Natural killer cell (primary cell): Measurements from ENCODE around the gene EBF3. TPM values are rescaled to one million over a fixed set of nuclear protein-coding genes. Genes with fewer than 3 reads are reported as not detected.

Source experiments
- ATAC-seq, 3 donors: fragments of 150-1000 bp in 2 of 3; fragments of 200-7000 bp in 1 of 3; cut with Tn5 transposase; 1 replicate in 1 of 3; 2 replicates in 2 of 3; pipeline ENCODE4 v1.10.0; 2021; ENCODE audit warnings: mild to moderate bottlenecking in 2 of 3, moderate library complexity in 2 of 3
- DNase-seq, 2 donors: peaks; one replicate each; pipeline versions ENCODE4 v3.0.0 to v3.0.0-alpha.2; 2013 to 2021; ENCODE audit warnings: mixed read lengths in 1 of 2
- H3K27ac ChIP-seq: one replicate; pipeline ENCODE4 v1.5.1; 2013; ENCODE audit warnings: mild to moderate bottlenecking, low read length
- H3K27me3 ChIP-seq: one replicate; pipeline ENCODE4 v1.6.1; 2013; ENCODE audit warnings: low read length; ENCODE audit not compliant: control insufficient read depth, insufficient read depth
- H3K36me3 ChIP-seq: one replicate; pipeline ENCODE4 v1.6.1; 2013; ENCODE audit warnings: low read length; ENCODE audit not compliant: control insufficient read depth, insufficient read depth
- H3K4me1 ChIP-seq: one replicate; pipeline ENCODE4 v1.6.1; 2013; ENCODE audit warnings: low read length; ENCODE audit not compliant: control insufficient read depth, insufficient read depth
- H3K4me3 ChIP-seq: one replicate; pipeline ENCODE4 v1.5.1; 2013; ENCODE audit warnings: low read length
- H3K9me3 ChIP-seq: one replicate; pipeline ENCODE4 v1.6.1; 2013; ENCODE audit warnings: low read length; ENCODE audit not compliant: control insufficient read depth, insufficient read depth
- H3K27ac Mint-ChIP-seq, 2 donors: one replicate each; pipeline ENCODE4 v1.8.0; 2022; ENCODE audit warnings: mild to moderate bottlenecking in 2 of 2, mixed read lengths in 2 of 2, moderate library complexity in 1 of 2
- H3K27me3 Mint-ChIP-seq, 2 donors: one replicate each; pipeline ENCODE4 v1.8.0; 2022; ENCODE audit warnings: low read depth in 2 of 2, mixed read lengths in 2 of 2
- H3K36me3 Mint-ChIP-seq: one replicate; pipeline ENCODE4 v1.8.0; 2022; ENCODE audit warnings: mixed read lengths
- H3K4me1 Mint-ChIP-seq, 2 donors: one replicate each; pipeline ENCODE4 v1.8.0; 2022; ENCODE audit warnings: mixed read lengths in 2 of 2
- H3K4me3 Mint-ChIP-seq: one replicate; pipeline ENCODE4 v1.8.0; 2022; ENCODE audit warnings: mild to moderate bottlenecking, moderate library complexity, mixed read lengths
- H3K9me3 Mint-ChIP-seq, 2 donors: one replicate each; pipeline ENCODE4 v1.8.0; 2022; ENCODE audit warnings: mixed read lengths in 2 of 2
- WGBS: methylation state at CpG from one replicate; pipeline ENCODE4 v1.1.7; 2013; ENCODE audit warnings: missing lambda C conversion rate; ENCODE audit not compliant: insufficient coverage; 5-methylcytosine and 5-hydroxymethylcytosine counted together
- intact Hi-C: fragments of 100-400 bp; cut with micrococcal nuclease; formaldehyde crosslinking; loops from one replicate; pipeline ENCODE4 v1.14.2; 2022
- total RNA-seq, 4 donors: library from RNA; stranded (reverse); fragments of 120-200 nt in 1 of 4; gene quantifications; one replicate each; pipeline versions ENCODE4 v1.2.3 to v1.2.4, GENCODE V29; 2013 to 2022
- TF ChIP-seq, protein P1 (sequence below): fragments of 200-600 bp; IDR thresholded peaks from one replicate; pipeline ENCODE4 v1.8.0; 2022; ENCODE audit warnings: antibody characterized with exemption

The EBF3 gene
- total RNA-seq, 3 donors from 2014 or later (not counting 1 experiment from before 2014, with no cell fraction given), result not detected

DNA sequence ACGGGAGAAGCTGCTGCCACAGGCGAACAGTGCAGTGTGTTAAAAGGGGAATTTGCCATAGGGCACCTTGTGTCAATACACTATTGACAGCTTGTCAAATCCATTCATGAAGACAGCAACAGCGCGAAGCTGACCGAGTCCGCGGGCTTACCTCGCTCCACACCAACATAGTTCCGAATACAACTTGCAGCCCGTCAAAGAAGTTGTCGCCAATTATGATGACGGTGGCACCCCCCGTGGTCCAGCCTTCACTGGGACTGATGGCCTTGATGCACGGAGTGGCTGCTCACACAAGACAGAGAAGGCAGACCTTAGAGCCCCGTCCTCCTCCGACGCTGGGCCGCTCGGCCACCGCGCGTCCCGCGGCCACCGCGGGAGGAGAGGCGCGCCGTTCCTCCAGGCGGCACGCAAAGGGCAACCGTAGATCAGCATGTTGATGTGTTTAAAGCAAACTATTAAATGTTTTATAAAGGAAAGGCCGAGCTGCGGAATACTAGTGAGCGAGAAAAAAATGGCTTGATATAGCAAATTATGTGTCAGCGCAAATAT, 96.4 kb downstream of the EBF3 start:
- no peaks in the 10 kb centered on the region for H3K9me3 Mint-ChIP-seq
- Histone ChIP-seq H3K27ac (no peak overlapping the region), H3K9me3 (no peaks in the 10 kb centered on the region), H3K27me3 (no peaks in the 10 kb centered on the region), H3K4me3 (no peak overlapping the region), H3K4me1 (peaks cover 6% of the 10 kb centered on the region), H3K36me3 (no peaks in the 10 kb centered on the region)
- no peak overlapping the region for H3K27ac Mint-ChIP-seq
- peaks cover 3 to 6% of the 10 kb centered on the region in 2 donors for H3K27me3 Mint-ChIP-seq
- ATAC-seq (no peak), DNase-seq (no peak)
- no peaks in the 10 kb centered on the region for H3K36me3 Mint-ChIP-seq
- TF ChIP-seq, protein P1, sequence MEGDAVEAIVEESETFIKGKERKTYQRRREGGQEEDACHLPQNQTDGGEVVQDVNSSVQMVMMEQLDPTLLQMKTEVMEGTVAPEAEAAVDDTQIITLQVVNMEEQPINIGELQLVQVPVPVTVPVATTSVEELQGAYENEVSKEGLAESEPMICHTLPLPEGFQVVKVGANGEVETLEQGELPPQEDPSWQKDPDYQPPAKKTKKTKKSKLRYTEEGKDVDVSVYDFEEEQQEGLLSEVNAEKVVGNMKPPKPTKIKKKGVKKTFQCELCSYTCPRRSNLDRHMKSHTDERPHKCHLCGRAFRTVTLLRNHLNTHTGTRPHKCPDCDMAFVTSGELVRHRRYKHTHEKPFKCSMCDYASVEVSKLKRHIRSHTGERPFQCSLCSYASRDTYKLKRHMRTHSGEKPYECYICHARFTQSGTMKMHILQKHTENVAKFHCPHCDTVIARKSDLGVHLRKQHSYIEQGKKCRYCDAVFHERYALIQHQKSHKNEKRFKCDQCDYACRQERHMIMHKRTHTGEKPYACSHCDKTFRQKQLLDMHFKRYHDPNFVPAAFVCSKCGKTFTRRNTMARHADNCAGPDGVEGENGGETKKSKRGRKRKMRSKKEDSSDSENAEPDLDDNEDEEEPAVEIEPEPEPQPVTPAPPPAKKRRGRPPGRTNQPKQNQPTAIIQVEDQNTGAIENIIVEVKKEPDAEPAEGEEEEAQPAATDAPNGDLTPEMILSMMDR, result no peak
- intact Hi-C loops, result no loop called here
- H3K4me3 Mint-ChIP-seq, result no peak overlapping the region
- 95% methylated on average over 36 of the region's 36 CpGs for WGBS
- H3K4me1 Mint-ChIP-seq, result peaks cover 7 to 9% of the 10 kb centered on the region in 2 donors

DNA sequence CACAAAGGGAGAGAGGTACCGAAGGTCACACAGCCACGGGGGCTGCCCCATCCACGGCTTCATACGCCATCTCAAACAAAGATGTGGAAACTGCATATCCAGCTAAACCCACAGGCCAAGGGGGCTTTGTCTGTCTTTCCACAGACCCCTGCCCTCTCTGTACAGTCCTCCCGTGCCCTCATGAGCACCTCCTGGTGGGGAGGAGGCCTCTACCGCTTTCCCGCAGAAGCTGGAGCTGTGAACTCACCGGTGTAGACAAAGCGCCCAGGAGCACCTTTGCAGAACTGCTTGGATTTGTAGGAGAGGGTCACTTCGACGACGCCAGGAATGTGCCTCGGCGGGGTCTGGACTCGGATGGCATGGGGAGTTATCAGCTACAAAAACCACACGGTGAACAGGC, 97.2 kb downstream of the EBF3 start:
- Histone ChIP-seq H3K4me1 (peaks cover 6% of the 10 kb centered on the region), H3K9me3 (no peaks in the 10 kb centered on the region), H3K36me3 (no peaks in the 10 kb centered on the region), H3K27me3 (no peaks in the 10 kb centered on the region), H3K27ac (no peak overlapping the region), H3K4me3 (no peak overlapping the region)
- TF ChIP-seq, protein P1, result no peak
- Mint-ChIP-seq H3K9me3 (no peaks in the 10 kb centered on the region), H3K36me3 (no peaks in the 10 kb centered on the region), H3K27me3 (peaks cover 0 to 6% of the 10 kb centered on the region in 2 donors), H3K27ac (no peak overlapping the region), H3K4me1 (peaks cover 7 to 9% of the 10 kb centered on the region in 2 donors), H3K4me3 (no peak overlapping the region)
- DNase-seq (no peak), ATAC-seq (no peak)
- intact Hi-C loops, result no loop called here
- 91% methylated on average over 15 of the region's 16 CpGs for WGBS

DNA sequence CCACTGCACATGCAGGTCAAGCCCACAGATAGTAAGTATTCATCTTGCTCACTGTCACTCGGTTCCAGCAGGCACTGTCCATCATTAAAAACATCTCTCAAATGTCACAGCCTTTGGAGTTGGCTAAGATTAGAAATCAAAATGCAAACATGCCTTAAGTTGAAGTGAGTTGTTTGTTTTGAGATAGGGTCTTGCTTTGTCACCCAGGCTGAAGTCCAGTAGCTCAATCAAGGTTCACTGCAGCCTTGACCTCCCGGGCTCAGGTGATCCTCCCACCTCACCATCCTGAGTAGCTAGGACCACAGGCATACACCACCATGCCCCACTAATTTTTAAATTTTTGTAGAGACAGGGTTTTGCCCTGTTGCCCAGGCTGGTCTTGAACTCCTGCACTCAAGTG, 98.1 kb downstream of the EBF3 start:
- intact Hi-C loops, result no loop called here
- H3K4me3 ChIP-seq, result no peak overlapping the region
- WGBS, result 81% methylated on average over 2 of the region's 2 CpGs
- Mint-ChIP-seq H3K4me1 (peaks cover 2 to 3% of the 10 kb centered on the region in 2 donors), H3K4me3 (no peak overlapping the region), H3K36me3 (no peaks in the 10 kb centered on the region), H3K9me3 (no peaks in the 10 kb centered on the region), H3K27me3 (peaks cover 3 to 6% of the 10 kb centered on the region in 2 donors), H3K27ac (no peak overlapping the region)
- H3K4me1 ChIP-seq, result peaks cover 2% of the 10 kb centered on the region
- DNase-seq, result no peak
- TF ChIP-seq, protein P1, result no peak
- no peak for ATAC-seq
- no peak overlapping the region for H3K27ac ChIP-seq
- no peaks in the 10 kb centered on the region for H3K9me3 ChIP-seq
- no peaks in the 10 kb centered on the region for H3K27me3 ChIP-seq
- H3K36me3 ChIP-seq, result no peaks in the 10 kb centered on the region

DNA sequence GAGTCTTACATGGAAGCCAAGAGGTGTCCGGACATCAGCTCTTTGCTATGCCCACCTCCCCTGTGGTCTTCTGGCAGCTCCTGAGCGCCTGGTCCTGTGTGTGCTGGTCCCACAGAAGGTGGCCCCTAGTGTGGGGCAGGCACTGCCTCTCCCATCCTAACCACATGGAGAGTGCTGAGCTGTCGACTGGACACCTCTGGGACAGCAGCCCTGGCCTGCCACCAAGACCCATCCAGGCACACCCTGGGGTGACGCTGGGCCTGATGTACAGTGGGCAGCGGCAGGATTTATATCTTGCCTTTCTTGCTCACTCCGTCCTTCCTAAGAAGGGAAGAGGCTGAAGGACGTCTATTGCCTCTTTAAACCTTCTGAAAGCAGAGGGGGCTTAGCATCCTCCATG, 98.7 kb downstream of the EBF3 start:
- no peak for ATAC-seq
- intact Hi-C loops, result no loop called here
- H3K4me3 Mint-ChIP-seq, result no peak overlapping the region

More for the DNA sequence above, 98.7 kb downstream of the EBF3 start:
- Mint-ChIP-seq H3K27ac (no peak overlapping the region), H3K27me3 (peaks cover 0 to 6% of the 10 kb centered on the region in 2 donors), H3K4me1 (no peaks in the 10 kb centered on the region), H3K9me3 (no peaks in the 10 kb centered on the region), H3K36me3 (no peaks in the 10 kb centered on the region)
- Histone ChIP-seq H3K27me3 (no peaks in the 10 kb centered on the region), H3K27ac (no peak overlapping the region), H3K4me3 (no peak overlapping the region), H3K4me1 (no peaks in the 10 kb centered on the region), H3K36me3 (no peaks in the 10 kb centered on the region), H3K9me3 (no peaks in the 10 kb centered on the region)
- no peak for DNase-seq
- TF ChIP-seq, protein P1, result no peak
- WGBS, result 79% methylated on average over 7 of the region's 7 CpGs
